Left lung (tissue), 10 donors: ENCODE data around the gene VAV3. TPM values are rescaled to one million over a fixed set of nuclear protein-coding genes. Genes with fewer than 3 reads are reported as not detected.

Experiments
- ATAC-seq: fragments of 200-7000 bp; cut with Tn5 transposase; one replicate; pipeline ENCODE4 v1.9.1; 2020; ENCODE audit warnings: moderate library complexity
- DNase-seq, 4 donors: peaks; one replicate each; pipeline ENCODE4 v3.0.0-alpha.2; 2013 to 2020
- H3K27ac ChIP-seq, 2 donors: fragments of 200-600 bp; sonication (generic) in 1 of 2; one replicate each; pipeline versions ENCODE4 v1.5.0 to v1.8.0; 2020 to 2021
- H3K27me3 ChIP-seq, 2 donors: fragments of 200-600 bp; sonication (generic) in 1 of 2; one replicate each; pipeline versions ENCODE4 v1.5.0 to v1.8.0; 2020 to 2021
- H3K36me3 ChIP-seq, 2 donors: fragments of 200-600 bp; sonication (generic) in 1 of 2; one replicate each; pipeline versions ENCODE4 v1.5.0 to v1.8.0; 2020 to 2021
- H3K4me1 ChIP-seq, 2 donors: fragments of 200-600 bp; one replicate each; pipeline ENCODE4 v1.8.0; 2021
- H3K4me3 ChIP-seq, 2 donors: fragments of 200-600 bp; sonication (generic) in 1 of 2; one replicate each; pipeline versions ENCODE4 v1.5.0 to v1.8.0; 2020 to 2021; ENCODE audit warnings: mild to moderate bottlenecking in 1 of 2
- H3K9me3 ChIP-seq, 2 donors: fragments of 200-600 bp; sonication (generic) in 1 of 2; one replicate each; pipeline versions ENCODE4 v1.5.0 to v1.8.0; 2020 to 2021
- CTCF ChIP-seq, 2 donors: fragments of 200-600 bp; sonication (generic) in 1 of 2; IDR thresholded peaks; one replicate each; pipeline versions ENCODE4 v1.5.0 to v1.8.0; 2021; ENCODE audit warnings: antibody characterized with exemption in 2 of 2
- intact Hi-C, 2 donors: fragments of 100-400 bp; cut with DNase I; formaldehyde crosslinking; loops; one replicate each; pipeline versions ENCODE4 v1.11.2 to v1.14.2; 2022
- polyA plus RNA-seq, 6 donors: library from polyadenylated mRNA; unstranded; fragments of 120-200 nt; gene quantifications; one replicate each; pipeline ENCODE4 v1.2.1, GENCODE V29; 2013; ENCODE audit not compliant: insufficient read length in 6 of 6
- total RNA-seq, 2 donors: library from RNA; stranded (reverse); fragmentation: NEBNext Ultra II Directional; extraction: Animal tissue kit (Norgen Biotek cat#: 25700); gene quantifications; one replicate each; pipeline ENCODE4 v1.2.1, GENCODE V29; 2021
- donor health status: DM: no; HTN: yes; CAD: no.
- donor health status: DM: no; HTN: no; CAD: no.

Gene VAV3
- total and polyA plus RNA-seq, 8 donors, result 5.3 to 14.5 (median 7.2) TPM

- peak overlapping the region in 1 of 2 donors; percentile 26 for H3K27ac ChIP-seq
- ATAC-seq, result peak; percentile 72
- no peak for TF ChIP-seq CTCF (IDR thresholded peaks at IDR 0.05)
- peaks cover 19 to 53% of the 10 kb centered on the region in 2 donors for H3K4me1 ChIP-seq
- intact Hi-C loops, result no loop called here
- no peaks in the 10 kb centered on the region for H3K9me3 ChIP-seq
- no peaks in the 10 kb centered on the region for H3K27me3 ChIP-seq
- no peak overlapping the region for H3K4me3 ChIP-seq
- no peaks in the 10 kb centered on the region for H3K36me3 ChIP-seq
- DNase-seq, result peak in 1 of 4 donors; percentile 36
These were observed 87.2 kb downstream of the VAV3 start for GRCh38 chr1:107877745-107878144.

- H3K27ac ChIP-seq, result peak overlapping the region in 1 of 2 donors; percentile 26
- peak in 2 of 4 donors; percentile 26 to 27 for DNase-seq
- peaks cover 19 to 54% of the 10 kb centered on the region in 2 donors for H3K4me1 ChIP-seq
These were observed 87.9 kb downstream of the VAV3 start for GRCh38 chr1:107877092-107877491.

GRCh38 chr1:107875689-107876088, 89.3 kb downstream of the VAV3 start:
- no peak for ATAC-seq
- H3K36me3 ChIP-seq, result no peaks in the 10 kb centered on the region
- no peak for TF ChIP-seq CTCF (IDR thresholded peaks at IDR 0.05)
- no peaks in the 10 kb centered on the region for H3K27me3 ChIP-seq
- intact Hi-C loops, result no loop called here
- no peak for DNase-seq
- no peak overlapping the region for H3K4me3 ChIP-seq
- no peaks in the 10 kb centered on the region for H3K9me3 ChIP-seq
- H3K27ac ChIP-seq, result no peak overlapping the region
- H3K4me1 ChIP-seq, result peaks cover 19 to 60% of the 10 kb centered on the region in 2 donors

More at GRCh38 chr1:107877092-107877491, 87.9 kb downstream of the VAV3 start:
- no peak for TF ChIP-seq CTCF (IDR thresholded peaks at IDR 0.05)
- Histone ChIP-seq H3K4me3 (no peak overlapping the region), H3K9me3 (no peaks in the 10 kb centered on the region), H3K27me3 (no peaks in the 10 kb centered on the region), H3K36me3 (no peaks in the 10 kb centered on the region)
- peak; percentile 85 for ATAC-seq
- intact Hi-C loops, result no loop called here

GRCh38 chr1:107874221-107874620, 90.8 kb downstream of the VAV3 start:
- intact Hi-C loops, result no loop called here
- ATAC-seq, result no peak
- no peaks in the 10 kb centered on the region for H3K27me3 ChIP-seq

More at GRCh38 chr1:107874221-107874620, 90.8 kb downstream of the VAV3 start:
- H3K27ac ChIP-seq, result no peak overlapping the region
- H3K4me3 ChIP-seq, result no peak overlapping the region
- no peak for DNase-seq
- H3K4me1 ChIP-seq, result peaks cover 19 to 58% of the 10 kb centered on the region in 2 donors
- no peaks in the 10 kb centered on the region for H3K36me3 ChIP-seq
- no peak for TF ChIP-seq CTCF (IDR thresholded peaks at IDR 0.05)
- no peaks in the 10 kb centered on the region for H3K9me3 ChIP-seq
